Spleen (tissue), 11 donors: ENCODE measurements around the gene GPR84. TPM values are rescaled to one million over a fixed set of nuclear protein-coding genes. Genes with fewer than 3 reads are reported as not detected.
"Not testable (repeated sequence)": the region's sequence is repeated elsewhere in the genome, so short reads cannot be mapped to it uniquely, and the experiment has no call there.

ENCODE experiments used
- DNase-seq: peaks from one replicate; pipeline ENCODE4 v3.0.0-alpha.2; 2020
- H3K27ac ChIP-seq, 8 donors: fragments of 200-600 bp; sonication (generic) in 7 of 8; 1 replicate in 4 of 8; 2 replicates in 4 of 8; pipeline versions ENCODE4 v1.5.0 to v1.8.0; 2016 to 2021; ENCODE audit warnings: inconsistent platforms in 4 of 8, mild to moderate bottlenecking in 4 of 8, moderate library complexity in 1 of 8
- H3K27me3 ChIP-seq, 7 donors: fragments of 200-600 bp; sonication (generic) in 6 of 7; replicated peaks in 1 of 7; 1 replicate in 4 of 7; 2 replicates in 3 of 7; pipeline versions ENCODE4 v1.5.0 to v1.8.0; 2016 to 2021; ENCODE audit warnings: inconsistent platforms in 3 of 7, mild to moderate bottlenecking in 1 of 7
- H3K36me3 ChIP-seq, 6 donors: fragments of 200-600 bp; sonication (generic) in 5 of 6; 1 replicate in 4 of 6; 2 replicates in 2 of 6; pipeline versions ENCODE4 v1.5.0 to v1.8.0; 2016 to 2021; ENCODE audit warnings: inconsistent platforms in 2 of 6
- H3K4me1 ChIP-seq, 6 donors: fragments of 200-600 bp; sonication (generic) in 5 of 6; 1 replicate in 3 of 6; 2 replicates in 3 of 6; pipeline versions ENCODE4 v1.5.0 to v1.8.0; 2016 to 2021; ENCODE audit warnings: inconsistent platforms in 3 of 6
- H3K4me3 ChIP-seq, 8 donors: fragments of 200-600 bp; sonication (generic) in 7 of 8; 1 replicate in 4 of 8; 2 replicates in 4 of 8; pipeline versions ENCODE4 v1.5.0 to v1.8.0; 2016 to 2021; ENCODE audit warnings: inconsistent platforms in 4 of 8, mild to moderate bottlenecking in 4 of 8, moderate library complexity in 2 of 8
- H3K9me3 ChIP-seq, 8 donors: fragments of 200-600 bp; sonication (generic) in 7 of 8; 1 replicate in 4 of 8; 2 replicates in 4 of 8; pipeline versions ENCODE4 v1.5.0 to v1.8.0; 2016 to 2021; ENCODE audit warnings: inconsistent platforms in 4 of 8
- CTCF ChIP-seq, 11 experiments: fragments of 200-600 bp in 7 of 11; fragments of 450-650 bp in 4 of 11; sonication (generic) in 4 of 11; IDR thresholded peaks in 8 of 11; conservative IDR thresholded peaks in 3 of 11; 1 replicate in 7 of 11; 2 replicates in 4 of 11; pipeline versions ENCODE4 v1.4.0 to v1.8.0; 2016 to 2021; ENCODE audit warnings: antibody characterized with exemption in 11 of 11, inconsistent platforms in 4 of 11, mild to moderate bottlenecking in 1 of 11
- POLR2A ChIP-seq, 3 donors: fragments of 450-650 bp; IDR thresholded peaks; one replicate each; pipeline ENCODE4 v1.5.1; 2017; ENCODE audit warnings: antibody characterized with exemption in 3 of 3, mild to moderate bottlenecking in 1 of 3
- POLR2AphosphoS5 ChIP-seq, 3 donors: sonication (generic); formaldehyde crosslinking; IDR thresholded peaks; one replicate each; pipeline ENCODE4 v1.5.1; 2017; ENCODE audit warnings: antibody characterized with exemption in 3 of 3
- WGBS, 5 donors: extraction: QIAGEN DNeasy Blood & Tissue Kit in 3 of 5; methylation state at CpG; one replicate each; pipeline versions ENCODE4 v1.1.5 to v1.1.7; 2013 to 2018; 5-methylcytosine and 5-hydroxymethylcytosine counted together
- intact Hi-C: fragments of 100-400 bp; cut with DNase I; formaldehyde crosslinking; loops from one replicate; pipeline ENCODE4 v1.15.0; 2023; ENCODE audit warnings: low total_unique reads
- polyA plus RNA-seq, 3 donors: library from polyadenylated mRNA; stranded (reverse); fragments of 200-250 nt; gene quantifications; one replicate each; pipeline ENCODE4 v1.2.1, GENCODE V29; 2013
- total RNA-seq, 7 donors: library from RNA; depleted of rRNA in 3 of 7; stranded (reverse); fragments of >200 nt in 3 of 7; fragmentation: NEBNext Ultra II Directional in 4 of 7; extraction: Animal tissue kit (Norgen Biotek cat#: 25700) in 4 of 7; gene quantifications; one replicate each; pipeline versions ENCODE4 v1.1.0 to v1.2.1, GENCODE V29; 2016 to 2021
- donor health status: healthy with polysubstance abuse.
- donor health status: DM: no; HTN: no; CAD: no; lungs with moderate emphysema.
- donor health status: DM: no; HTN: no; CAD: no.
- donor health status: Bipolar disorder and iron deficiency.
- donor health status: healthy.
- donor health status: DM: no; HTN: no; CAD: no.
- donor health status: DM: yes; HTN: yes; CAD: no.

GPR84 gene
- total and polyA plus RNA-seq, 10 donors, result 0.35 to 12.5 (median 2.3) TPM

DNA sequence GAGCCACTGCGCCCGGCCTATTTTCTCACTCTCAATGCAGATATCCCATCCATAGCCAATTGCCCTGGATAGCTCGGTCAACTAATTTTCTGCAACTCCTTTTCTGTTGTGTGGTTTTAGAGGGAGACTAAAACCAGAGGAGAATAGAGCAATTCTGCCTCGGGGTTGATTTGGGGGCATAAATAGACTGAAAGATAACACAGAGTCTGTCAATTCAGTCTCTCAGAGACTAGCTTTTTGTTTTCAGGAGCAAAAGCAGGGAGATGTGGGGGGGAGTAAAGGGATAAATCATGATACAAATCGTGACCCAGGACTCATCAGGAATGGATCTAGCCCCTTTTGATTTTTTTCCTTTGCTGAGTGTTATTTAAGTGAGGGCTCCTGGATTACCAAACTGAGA, 32.8 kb downstream of the GPR84 start:
- DNase-seq, result no peak
- Histone ChIP-seq H3K27ac (peak overlapping the region in 3 of 8 donors; percentile 24 to 71 (median 53)), H3K4me1 (peaks cover 34 to 99% (median 62%) of the 10 kb centered on the region in 6 donors), H3K9me3 (no peaks in the 10 kb centered on the region), H3K27me3 (no peaks in the 10 kb centered on the region), H3K4me3 (no peak overlapping the region), H3K36me3 (peaks cover 0 to 32% (median 7%) of the 10 kb centered on the region in 6 donors)
- no peak for TF ChIP-seq CTCF (IDR thresholded peaks at IDR 0.05 in 8 of 11, conservative IDR thresholded peaks at IDR 0.05 in 3 of 11)
- no peak for TF ChIP-seq POLR2A (IDR thresholded peaks at IDR 0.05)
- TF ChIP-seq POLR2AphosphoS5 (IDR thresholded peaks at IDR 0.05), result no peak
- intact Hi-C loops, result no loop called here
- 91 to 96% (median 95%) methylated on average over 5 of the region's 5 CpGs for WGBS, 5 donors

DNA sequence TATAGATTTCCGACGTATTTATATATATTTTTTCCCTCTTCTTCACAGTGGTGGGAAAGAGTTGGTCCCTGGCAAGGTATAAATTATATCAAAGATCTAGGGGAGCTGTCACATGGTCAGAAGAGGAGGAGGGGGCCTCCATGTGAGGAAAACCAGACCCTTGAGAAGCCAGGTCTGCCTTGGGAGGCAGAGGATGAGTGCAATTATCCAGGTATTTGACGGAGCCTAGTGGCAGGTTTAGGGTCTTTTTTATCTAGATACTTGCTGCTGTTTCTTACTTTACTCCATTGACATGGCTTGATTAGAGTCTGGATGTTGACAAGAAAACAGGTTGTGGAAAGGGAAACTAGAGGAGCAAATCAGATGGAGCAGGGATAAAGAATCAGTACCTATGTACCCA, 33.8 kb downstream of the GPR84 start:
- intact Hi-C loops, result no loop called here
- Histone ChIP-seq H3K4me1 (peaks cover 40 to 99% (median 69%) of the 10 kb centered on the region in 6 donors), H3K9me3 (no peaks in the 10 kb centered on the region), H3K4me3 (no peak overlapping the region), H3K27me3 (no peaks in the 10 kb centered on the region), H3K36me3 (peaks cover 0 to 32% (median 7%) of the 10 kb centered on the region in 6 donors), H3K27ac (peak overlapping the region in 5 of 8 donors; percentile 27 to 71 (median 38))
- no peak for DNase-seq
- WGBS, 5 donors, result 79 to 91% (median 86%) methylated on average over 3 of the region's 3 CpGs
- no peak for TF ChIP-seq POLR2AphosphoS5 (IDR thresholded peaks at IDR 0.05)
- no peak for TF ChIP-seq CTCF (IDR thresholded peaks at IDR 0.05 in 8 of 11, conservative IDR thresholded peaks at IDR 0.05 in 3 of 11)
- TF ChIP-seq POLR2A (IDR thresholded peaks at IDR 0.05), result no peak

- H3K4me1 ChIP-seq, result peaks cover 37 to 96% (median 68%) of the 10 kb centered on the region in 6 donors
- 79 to 91% (median 86%) methylated on average over 5 of the region's 5 CpGs for WGBS, 5 donors
- no peak overlapping the region for H3K4me3 ChIP-seq
- peak overlapping the region in 3 of 8 donors; percentile 36 to 71 (median 66) for H3K27ac ChIP-seq
- no peak for DNase-seq
- TF ChIP-seq POLR2A (IDR thresholded peaks at IDR 0.05) (no peak), CTCF (IDR thresholded peaks at IDR 0.05 in 8 of 11, conservative IDR thresholded peaks at IDR 0.05 in 3 of 11) (no peak), POLR2AphosphoS5 (IDR thresholded peaks at IDR 0.05) (no peak)
- H3K36me3 ChIP-seq, result peaks cover 0 to 32% (median 7%) of the 10 kb centered on the region in 6 donors
- H3K27me3 ChIP-seq, result no peaks in the 10 kb centered on the region
- intact Hi-C loops, result no loop called here
- H3K9me3 ChIP-seq, result no peaks in the 10 kb centered on the region
Observed at GRCh38 chr12:54329759-54330158, 34.5 kb downstream of the GPR84 start.

GRCh38 chr12:54328595-54329337, 35.5 kb downstream of the GPR84 start:
- Histone ChIP-seq H3K9me3 (no peaks in the 10 kb centered on the region), H3K27ac (peak overlapping the region in 3 of 8 donors; percentile 36 to 66 (median 46)), H3K4me1 (peaks cover 37 to 94% (median 69%) of the 10 kb centered on the region in 6 donors), H3K36me3 (peaks cover 0 to 30% (median 7%) of the 10 kb centered on the region in 6 donors), H3K27me3 (no peaks in the 10 kb centered on the region), H3K4me3 (no peak overlapping the region)
- WGBS, 5 donors, result 84 to 91% (median 87%) methylated on average over 6 of the region's 6 CpGs
- TF ChIP-seq POLR2A (IDR thresholded peaks at IDR 0.05) (no peak), CTCF (IDR thresholded peaks at IDR 0.05 in 8 of 11, conservative IDR thresholded peaks at IDR 0.05 in 3 of 11) (no peak), POLR2AphosphoS5 (IDR thresholded peaks at IDR 0.05) (no peak)
- DNase-seq, result no peak
- intact Hi-C loops, result no loop called here

- H3K4me1 ChIP-seq, result peaks cover 23 to 71% (median 52%) of the 10 kb centered on the region in 6 donors
- not testable (repeated sequence) for H3K9me3 ChIP-seq
- WGBS, 5 donors, result 54 to 61% (median 55%) methylated on average over 22 of the region's 22 CpGs
Observed at GRCh38 chr12:54325442-54326109, 38.7 kb downstream of the GPR84 start.

More at GRCh38 chr12:54325442-54326109, 38.7 kb downstream of the GPR84 start:
- DNase-seq, H3K27me3 ChIP-seq, intact Hi-C loops: not testable (repeated sequence)
- Histone ChIP-seq H3K36me3 (peaks cover 0 to 19% (median 7%) of the 10 kb centered on the region in 6 donors), H3K27ac (peak overlapping the region; percentile 82 to 92 (median 86)), H3K4me3 (peak overlapping the region; percentile 61 to 87 (median 74))
